Subcutaneous adipose tissue (tissue), 4 donors: ENCODE data around the gene DEFB112. TPM values are rescaled to one million over a fixed set of nuclear protein-coding genes. Genes with fewer than 3 reads are reported as not detected.

ENCODE experiments used
- CTCF ChIP-seq: fragments of 450-650 bp; IDR thresholded peaks from one replicate; pipeline ENCODE4 v1.5.1; 2016; ENCODE audit warnings: low read depth, mild to moderate bottlenecking, control low read depth, antibody characterized with exemption, moderate library complexity
- total RNA-seq, 4 donors: library from RNA; depleted of rRNA; stranded (reverse); fragments of >200 nt; gene quantifications; one replicate each; pipeline ENCODE4 v1.1.0, GENCODE V29; 2016

Gene DEFB112
- not detected for total RNA-seq

GRCh38 chr6:50049829-50050228 lies at the start of gene DEFB112:
Gene DEFB112 (minus strand): TSS chr6:50049929. CDS start chr6:50049869, 60 bp downstream.
- TF ChIP-seq CTCF = no peak

GRCh38 chr6:50098641-50098993 lies 48.9 kb upstream of the DEFB112 start:
- no peak for TF ChIP-seq CTCF

- no peak for TF ChIP-seq CTCF
Measured at GRCh38 chr6:50097966-50098640, 48.4 kb upstream of the DEFB112 start.

- TF ChIP-seq CTCF = no peak
Measured at GRCh38 chr6:50096296-50096695, 46.6 kb upstream of the DEFB112 start.

- TF ChIP-seq CTCF = no peak
Measured at GRCh38 chr6:50093938-50094272, 44.2 kb upstream of the DEFB112 start.

- no peak for TF ChIP-seq CTCF
Measured at GRCh38 chr6:50093116-50093937, 43.6 kb upstream of the DEFB112 start.

GRCh38 chr6:50091641-50092040 lies 41.9 kb upstream of the DEFB112 start:
- TF ChIP-seq CTCF = no peak
